ENCODE measurements around the gene UNC5A. TPM values are rescaled to one million over a fixed set of nuclear protein-coding genes. Genes with fewer than 3 reads are reported as not detected.

Gene UNC5A
- total and polyA plus RNA-seq, 7 donors, result 0.03 to 0.25 (median 0.10) TPM; not detected in 4

GRCh38 chr5:176847726-176848290 lies 37.4 kb downstream of the UNC5A start:
- intact Hi-C loops (cut with DNase I), result no loop called here
- no peaks in the 10 kb centered on the region for H3K9me3 ChIP-seq
- DNase-seq, result no peak
- H3K36me3 ChIP-seq (ENCODE audit: insufficient read depth in 1 of 2, low read depth in 1 of 2), result no peaks in the 10 kb centered on the region
- WGBS, 3 donors, result 70 to 85% (median 75%) methylated on average over 11 to 13 of the region's 13 CpGs
- no peak overlapping the region for H3K4me3 ChIP-seq
- H3K27ac ChIP-seq, result no peak overlapping the region
- peaks cover 3 to 80% (median 38%) of the 10 kb centered on the region in 3 donors for H3K27me3 ChIP-seq (ENCODE audit: insufficient read depth in 3 of 3, low read length in 2 of 3)
- H3K4me1 ChIP-seq, result no peaks in the 10 kb centered on the region
- TF ChIP-seq, protein P1, sequence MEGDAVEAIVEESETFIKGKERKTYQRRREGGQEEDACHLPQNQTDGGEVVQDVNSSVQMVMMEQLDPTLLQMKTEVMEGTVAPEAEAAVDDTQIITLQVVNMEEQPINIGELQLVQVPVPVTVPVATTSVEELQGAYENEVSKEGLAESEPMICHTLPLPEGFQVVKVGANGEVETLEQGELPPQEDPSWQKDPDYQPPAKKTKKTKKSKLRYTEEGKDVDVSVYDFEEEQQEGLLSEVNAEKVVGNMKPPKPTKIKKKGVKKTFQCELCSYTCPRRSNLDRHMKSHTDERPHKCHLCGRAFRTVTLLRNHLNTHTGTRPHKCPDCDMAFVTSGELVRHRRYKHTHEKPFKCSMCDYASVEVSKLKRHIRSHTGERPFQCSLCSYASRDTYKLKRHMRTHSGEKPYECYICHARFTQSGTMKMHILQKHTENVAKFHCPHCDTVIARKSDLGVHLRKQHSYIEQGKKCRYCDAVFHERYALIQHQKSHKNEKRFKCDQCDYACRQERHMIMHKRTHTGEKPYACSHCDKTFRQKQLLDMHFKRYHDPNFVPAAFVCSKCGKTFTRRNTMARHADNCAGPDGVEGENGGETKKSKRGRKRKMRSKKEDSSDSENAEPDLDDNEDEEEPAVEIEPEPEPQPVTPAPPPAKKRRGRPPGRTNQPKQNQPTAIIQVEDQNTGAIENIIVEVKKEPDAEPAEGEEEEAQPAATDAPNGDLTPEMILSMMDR (IDR thresholded peaks at IDR 0.05), result no peak
- no peak for ATAC-seq

GRCh38 chr5:176848651-176849050 lies 38.3 kb downstream of the UNC5A start:
- WGBS, 3 donors, result 81 to 86% (median 84%) methylated on average over 12 to 13 of the region's 13 CpGs
- TF ChIP-seq, protein P1 (IDR thresholded peaks at IDR 0.05), result no peak
- DNase-seq (no peak), ATAC-seq (no peak)
- Histone ChIP-seq H3K9me3 (no peaks in the 10 kb centered on the region), H3K27me3 (ENCODE audit: insufficient read depth in 3 of 3, low read length in 2 of 3) (peaks cover 3 to 73% (median 38%) of the 10 kb centered on the region in 3 donors), H3K27ac (no peak overlapping the region), H3K36me3 (ENCODE audit: insufficient read depth in 1 of 2, low read depth in 1 of 2) (no peaks in the 10 kb centered on the region), H3K4me1 (no peaks in the 10 kb centered on the region), H3K4me3 (no peak overlapping the region)
- intact Hi-C loops (cut with DNase I), result no loop called here

GRCh38 chr5:176849611-176850227 lies 39.4 kb downstream of the UNC5A start:
- H3K4me1 ChIP-seq, result no peaks in the 10 kb centered on the region
- no peak overlapping the region for H3K27ac ChIP-seq
- H3K27me3 ChIP-seq (ENCODE audit: insufficient read depth in 3 of 3, low read length in 2 of 3), result peaks cover 3 to 68% (median 32%) of the 10 kb centered on the region in 3 donors
- DNase-seq, result no peak
- no peaks in the 10 kb centered on the region for H3K9me3 ChIP-seq
- no peaks in the 10 kb centered on the region for H3K36me3 ChIP-seq (ENCODE audit: insufficient read depth in 1 of 2, low read depth in 1 of 2)
- no peak for ATAC-seq
- WGBS, 3 donors, result 72 to 78% (median 76%) methylated on average over 7 of the region's 7 CpGs
- H3K4me3 ChIP-seq, result no peak overlapping the region
- intact Hi-C loops (cut with DNase I), result no loop called here
- TF ChIP-seq, protein P1 (IDR thresholded peaks at IDR 0.05), result no peak

GRCh38 chr5:176850371-176851245 lies 40.2 kb downstream of the UNC5A start:
- intact Hi-C loops (cut with DNase I), result no loop called here
- no peak overlapping the region for H3K4me3 ChIP-seq
- H3K9me3 ChIP-seq, result no peaks in the 10 kb centered on the region
- ATAC-seq, result no peak
- H3K36me3 ChIP-seq (ENCODE audit: insufficient read depth in 1 of 2, low read depth in 1 of 2), result no peaks in the 10 kb centered on the region
- no peak for DNase-seq
- H3K27ac ChIP-seq, result no peak overlapping the region
- H3K27me3 ChIP-seq (ENCODE audit: insufficient read depth in 3 of 3, low read length in 2 of 3), result peaks cover 3 to 59% (median 30%) of the 10 kb centered on the region in 3 donors
- 69 to 72% (median 71%) methylated on average over 19 to 21 of the region's 21 CpGs for WGBS, 3 donors
- TF ChIP-seq, protein P1 (IDR thresholded peaks at IDR 0.05), result no peak
- no peaks in the 10 kb centered on the region for H3K4me1 ChIP-seq
